SK-N-SH treated with all-trans-retinoic acid at 6 μM for 48 hours (cell line): ENCODE results near the gene ARHGEF10L.

Experiments
- GLIS3 ChIP-seq: fragments of 250-450 bp; sonication (Bioruptor Pico); IDR thresholded peaks from 2 replicates; pipeline ENCODE4 v1.5.0; 2020; ENCODE audit warnings: mild to moderate bottlenecking, moderate library complexity
- RARB ChIP-seq: fragments of 250-450 bp; sonication (Bioruptor Pico); IDR thresholded peaks from 2 replicates; pipeline ENCODE4 v1.8.0; 2021; ENCODE audit warnings: mild to moderate bottlenecking, moderate library complexity

- no peak for TF ChIP-seq RARB (CRISPR knock-in tag)
- no peak for TF ChIP-seq GLIS3 (CRISPR knock-in tag)
These were observed 115.0 kb downstream of the ARHGEF10L start for GRCh38 chr1:17654519-17654918.
